Measurements from ENCODE around the gene DEPDC5. TPM values are rescaled to one million over a fixed set of nuclear protein-coding genes. Genes with fewer than 3 reads are reported as not detected.

DEPDC5 gene
- total RNA-seq, 1 donor: 15.2 TPM

- Histone ChIP-seq H4K20me1 (ENCODE audit: insufficient read depth, low read length) (no peaks in the 10 kb centered on the region), H3K9me3 (ENCODE audit: low read depth, low read length) (no peaks in the 10 kb centered on the region), H3K4me1 (ENCODE audit: insufficient read depth, low read length) (no peaks in the 10 kb centered on the region), H3K27ac (ENCODE audit: low read depth, low read length) (no peak overlapping the region), H2AFZ (ENCODE audit: low read length) (no peak overlapping the region), H3K4me3 (ENCODE audit: insufficient read depth, low read length) (no peak overlapping the region), H3K79me2 (ENCODE audit: insufficient read depth, low read length) (no peaks in the 10 kb centered on the region), H3K27me3 (ENCODE audit: insufficient read depth, low read length) (peaks cover 3% of the 10 kb centered on the region), H3K36me3 (ENCODE audit: insufficient read depth, low read length) (no peaks in the 10 kb centered on the region), H3K4me2 (ENCODE audit: insufficient read depth, low read length) (no peak overlapping the region)
- TF ChIP-seq, protein P1, sequence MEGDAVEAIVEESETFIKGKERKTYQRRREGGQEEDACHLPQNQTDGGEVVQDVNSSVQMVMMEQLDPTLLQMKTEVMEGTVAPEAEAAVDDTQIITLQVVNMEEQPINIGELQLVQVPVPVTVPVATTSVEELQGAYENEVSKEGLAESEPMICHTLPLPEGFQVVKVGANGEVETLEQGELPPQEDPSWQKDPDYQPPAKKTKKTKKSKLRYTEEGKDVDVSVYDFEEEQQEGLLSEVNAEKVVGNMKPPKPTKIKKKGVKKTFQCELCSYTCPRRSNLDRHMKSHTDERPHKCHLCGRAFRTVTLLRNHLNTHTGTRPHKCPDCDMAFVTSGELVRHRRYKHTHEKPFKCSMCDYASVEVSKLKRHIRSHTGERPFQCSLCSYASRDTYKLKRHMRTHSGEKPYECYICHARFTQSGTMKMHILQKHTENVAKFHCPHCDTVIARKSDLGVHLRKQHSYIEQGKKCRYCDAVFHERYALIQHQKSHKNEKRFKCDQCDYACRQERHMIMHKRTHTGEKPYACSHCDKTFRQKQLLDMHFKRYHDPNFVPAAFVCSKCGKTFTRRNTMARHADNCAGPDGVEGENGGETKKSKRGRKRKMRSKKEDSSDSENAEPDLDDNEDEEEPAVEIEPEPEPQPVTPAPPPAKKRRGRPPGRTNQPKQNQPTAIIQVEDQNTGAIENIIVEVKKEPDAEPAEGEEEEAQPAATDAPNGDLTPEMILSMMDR (IDR thresholded peaks at IDR 0.05; ENCODE audit: extremely low read depth, low read depth, low read length): no peak
- no peak for DNase-seq (ENCODE audit: insufficient read length, low spot score, missing footprints)
These were observed 167.3 kb downstream of the DEPDC5 start for GRCh38 chr22:31921106-31921505.

- Histone ChIP-seq H3K36me3 (ENCODE audit: insufficient read depth, low read length) (no peaks in the 10 kb centered on the region), H2AFZ (ENCODE audit: low read length) (no peak overlapping the region), H3K27ac (ENCODE audit: low read depth, low read length) (no peak overlapping the region), H3K4me1 (ENCODE audit: insufficient read depth, low read length) (no peaks in the 10 kb centered on the region), H4K20me1 (ENCODE audit: insufficient read depth, low read length) (no peaks in the 10 kb centered on the region), H3K4me2 (ENCODE audit: insufficient read depth, low read length) (no peak overlapping the region), H3K79me2 (ENCODE audit: insufficient read depth, low read length) (no peaks in the 10 kb centered on the region), H3K4me3 (ENCODE audit: insufficient read depth, low read length) (no peak overlapping the region), H3K27me3 (ENCODE audit: insufficient read depth, low read length) (peaks cover 11% of the 10 kb centered on the region), H3K9me3 (ENCODE audit: low read depth, low read length) (no peaks in the 10 kb centered on the region)
- DNase-seq (ENCODE audit: insufficient read length, low spot score, missing footprints): no peak
- TF ChIP-seq, protein P1 (IDR thresholded peaks at IDR 0.05; ENCODE audit: extremely low read depth, low read depth, low read length): no peak
These were observed 168.7 kb downstream of the DEPDC5 start for GRCh38 chr22:31922534-31922933.

- Histone ChIP-seq H2AFZ (ENCODE audit: low read length) (no peak overlapping the region), H4K20me1 (ENCODE audit: insufficient read depth, low read length) (no peaks in the 10 kb centered on the region), H3K27ac (ENCODE audit: low read depth, low read length) (no peak overlapping the region), H3K36me3 (ENCODE audit: insufficient read depth, low read length) (no peaks in the 10 kb centered on the region), H3K79me2 (ENCODE audit: insufficient read depth, low read length) (no peaks in the 10 kb centered on the region), H3K4me2 (ENCODE audit: insufficient read depth, low read length) (no peak overlapping the region), H3K4me1 (ENCODE audit: insufficient read depth, low read length) (no peaks in the 10 kb centered on the region), H3K27me3 (ENCODE audit: insufficient read depth, low read length) (peaks cover 16% of the 10 kb centered on the region), H3K4me3 (ENCODE audit: insufficient read depth, low read length) (no peak overlapping the region), H3K9me3 (ENCODE audit: low read depth, low read length) (no peaks in the 10 kb centered on the region)
- DNase-seq (ENCODE audit: insufficient read length, low spot score, missing footprints): no peak
- TF ChIP-seq, protein P1 (IDR thresholded peaks at IDR 0.05; ENCODE audit: extremely low read depth, low read depth, low read length): no peak
These were observed 169.3 kb downstream of the DEPDC5 start for GRCh38 chr22:31923136-31923535.

GRCh38 chr22:31923747-31924146, 169.9 kb downstream of the DEPDC5 start:
- TF ChIP-seq, protein P1 (IDR thresholded peaks at IDR 0.05; ENCODE audit: extremely low read depth, low read depth, low read length): no peak
- H3K27me3 ChIP-seq (ENCODE audit: insufficient read depth, low read length): peaks cover 17% of the 10 kb centered on the region

More at GRCh38 chr22:31923747-31924146, 169.9 kb downstream of the DEPDC5 start:
- Histone ChIP-seq H3K4me3 (ENCODE audit: insufficient read depth, low read length) (no peak overlapping the region), H3K4me2 (ENCODE audit: insufficient read depth, low read length) (no peak overlapping the region), H3K27ac (ENCODE audit: low read depth, low read length) (no peak overlapping the region), H3K36me3 (ENCODE audit: insufficient read depth, low read length) (no peaks in the 10 kb centered on the region), H3K9me3 (ENCODE audit: low read depth, low read length) (no peaks in the 10 kb centered on the region), H4K20me1 (ENCODE audit: insufficient read depth, low read length) (no peaks in the 10 kb centered on the region), H2AFZ (ENCODE audit: low read length) (no peak overlapping the region), H3K4me1 (ENCODE audit: insufficient read depth, low read length) (no peaks in the 10 kb centered on the region), H3K79me2 (ENCODE audit: insufficient read depth, low read length) (no peaks in the 10 kb centered on the region)
- DNase-seq (ENCODE audit: insufficient read length, low spot score, missing footprints): no peak

Measured in osteoblast (primary cell).